Kidney glomerular epithelial cell (primary cell): Measurements from ENCODE around the gene ZC3H12C.
A peak's percentile ranks its signal among the peaks of the same experiment; 100 is the strongest.

ENCODE experiments used
- DNase-seq: peaks from one replicate; lab custom pipeline; 2025; lab: John Stamatoyannopoulos, UW

Gene ZC3H12C

DNA sequence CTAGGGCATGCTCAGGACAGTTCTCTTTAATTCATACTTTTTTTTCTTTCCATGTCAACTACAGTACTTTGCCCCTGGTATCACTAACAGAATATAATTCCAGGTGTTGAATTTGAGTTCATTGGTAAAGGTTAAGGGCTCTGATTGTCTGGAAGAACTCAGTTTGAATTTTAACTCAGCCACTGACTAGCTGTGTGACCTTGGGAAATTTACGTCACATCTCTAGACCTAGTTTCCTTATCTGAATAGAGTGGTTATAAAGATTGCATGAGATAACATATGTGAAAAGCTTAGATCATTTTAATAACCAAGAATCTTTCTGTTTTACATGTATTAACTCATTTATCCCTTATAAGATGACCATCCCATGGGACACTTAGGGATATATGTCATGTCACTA is 15.8 kb upstream of the ZC3H12C start:
- DNase-seq = no peak

- DNase-seq = peak; percentile 49
Measured at GRCh38 chr11:110077831-110078325, 15.3 kb upstream of the ZC3H12C start.

DNA sequence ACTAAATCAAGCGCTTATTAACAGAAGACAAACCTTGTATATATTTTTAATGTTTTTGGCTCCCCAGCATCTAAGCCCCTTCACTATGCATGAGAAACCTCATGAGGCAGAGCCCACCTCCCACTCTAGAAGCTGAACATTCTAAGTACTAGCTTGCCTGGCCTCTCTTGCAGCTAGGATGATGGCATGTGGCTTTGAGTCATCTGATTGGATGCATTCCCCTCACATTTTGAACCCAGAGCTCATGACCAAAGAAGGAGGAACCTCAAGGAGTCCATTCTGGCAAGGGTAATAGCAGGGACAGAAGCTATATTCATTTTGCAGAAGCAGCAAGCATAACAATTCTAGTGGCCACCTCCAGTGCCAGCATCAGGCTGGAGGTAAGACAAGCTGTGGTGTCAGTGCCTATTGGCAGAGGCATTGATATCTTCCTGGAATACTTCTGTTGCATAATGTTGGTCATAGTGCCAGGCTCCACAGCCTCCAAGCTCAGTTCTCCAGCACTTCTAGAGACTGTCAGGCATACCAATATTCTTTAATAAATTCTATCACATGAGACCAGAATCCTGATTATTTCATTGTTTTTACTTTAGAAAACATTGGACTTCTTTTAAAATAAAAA is 14.2 kb upstream of the ZC3H12C start:
- DNase-seq = no peak

DNA sequence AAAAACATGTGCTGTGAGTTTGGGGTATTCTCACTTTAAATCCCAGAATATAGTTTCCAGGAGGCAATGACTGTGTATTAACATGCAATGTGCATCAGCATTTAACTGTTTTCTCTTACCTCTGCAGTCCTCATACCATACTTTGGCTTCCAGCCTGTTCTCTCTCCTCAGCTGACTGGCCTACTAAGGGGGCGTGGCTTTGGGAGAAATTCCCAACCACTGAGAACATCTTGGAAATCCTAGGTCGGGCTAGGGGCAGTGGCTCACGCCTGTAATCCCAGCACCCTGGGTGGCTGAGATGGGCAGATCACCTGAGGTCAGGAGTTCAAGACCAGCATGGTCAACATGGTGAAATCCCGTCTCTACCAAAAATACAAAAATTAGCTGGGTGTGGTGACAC is 13.5 kb upstream of the ZC3H12C start:
- no peak for DNase-seq

DNA sequence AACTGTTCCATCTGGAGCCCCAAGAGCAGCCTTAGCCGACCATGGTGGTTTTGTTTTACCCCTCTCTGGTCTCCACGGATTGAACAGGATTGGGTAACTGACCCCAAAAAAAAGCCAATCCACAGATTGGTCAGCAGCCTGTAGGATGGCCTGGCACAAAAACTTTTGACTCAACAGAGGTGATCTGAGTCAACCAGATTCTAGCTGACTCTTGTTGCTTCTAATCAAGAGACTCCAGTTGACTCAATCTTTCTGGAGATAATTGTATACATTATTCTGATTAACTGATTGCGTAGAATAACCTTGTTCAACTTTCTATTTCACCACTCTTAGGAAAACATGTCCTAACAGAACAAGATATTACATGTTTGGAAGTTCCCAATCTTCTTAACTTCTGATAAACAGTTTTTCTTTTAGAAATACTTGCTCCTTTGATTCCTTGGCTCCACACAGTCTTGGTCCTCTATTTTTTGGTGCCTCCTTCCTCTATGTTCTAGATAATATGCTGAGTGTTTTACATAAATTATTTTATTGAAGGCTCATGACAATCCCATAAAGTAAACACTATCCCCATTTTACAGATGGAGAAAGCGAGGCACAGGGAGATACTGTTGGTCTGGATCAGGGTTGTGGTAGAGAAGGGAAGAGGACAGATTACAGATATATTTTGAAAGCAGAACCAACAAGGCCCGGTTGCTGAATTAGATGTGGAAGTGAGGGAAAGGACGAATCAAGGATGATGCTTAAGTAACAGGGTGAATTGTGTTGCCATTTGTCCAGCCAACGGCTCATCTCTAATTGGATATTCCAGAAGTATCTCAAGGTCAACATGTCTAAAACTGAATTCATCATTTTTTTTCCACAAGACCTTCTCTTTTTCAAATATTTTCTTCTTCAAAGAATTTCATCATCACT is 11.5 kb upstream of the ZC3H12C start:
- DNase-seq = no peak

GRCh38 chr11:110082899-110083298 is 10.3 kb upstream of the ZC3H12C start:
- no peak for DNase-seq

GRCh38 chr11:110085255-110085838 is 7.8 kb upstream of the ZC3H12C start:
- DNase-seq = no peak

- DNase-seq = peak; percentile 38
Measured at GRCh38 chr11:110086892-110087309, 6.3 kb upstream of the ZC3H12C start.

DNA sequence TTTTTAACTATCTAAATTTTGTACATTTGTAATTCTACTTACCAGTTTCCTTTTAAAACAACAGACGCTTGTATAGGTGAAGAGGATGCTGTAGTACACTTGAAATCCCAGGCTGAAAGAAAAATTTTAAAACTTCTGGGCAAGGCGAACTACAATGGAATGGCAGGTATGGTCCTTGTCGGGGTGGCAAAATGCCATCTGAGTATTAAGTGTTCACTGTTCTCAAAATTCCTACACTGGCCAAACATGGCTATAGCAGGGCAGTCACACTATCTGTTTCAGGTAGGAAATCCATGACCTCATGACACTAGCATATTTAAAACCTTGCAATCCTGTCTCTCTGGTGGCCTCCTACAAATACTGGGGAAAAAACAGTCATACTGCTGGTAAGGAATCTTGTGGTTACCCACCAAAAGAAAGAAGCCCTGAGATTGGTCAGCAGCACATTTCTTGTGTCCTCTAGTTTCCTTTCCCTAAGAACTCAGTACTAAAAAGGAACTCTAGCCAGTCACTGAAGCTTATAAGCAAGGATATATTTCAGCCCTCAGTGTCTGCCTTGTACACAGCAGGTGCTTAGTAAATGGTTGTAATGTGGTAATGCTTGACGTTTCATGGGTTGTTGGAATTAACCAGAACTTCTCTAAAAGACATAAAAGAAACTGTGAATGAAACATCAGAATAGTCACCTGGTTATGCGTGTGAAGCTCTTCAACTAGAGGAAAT is 5.2 kb upstream of the ZC3H12C start:
- peak; percentile 68 for DNase-seq

DNA sequence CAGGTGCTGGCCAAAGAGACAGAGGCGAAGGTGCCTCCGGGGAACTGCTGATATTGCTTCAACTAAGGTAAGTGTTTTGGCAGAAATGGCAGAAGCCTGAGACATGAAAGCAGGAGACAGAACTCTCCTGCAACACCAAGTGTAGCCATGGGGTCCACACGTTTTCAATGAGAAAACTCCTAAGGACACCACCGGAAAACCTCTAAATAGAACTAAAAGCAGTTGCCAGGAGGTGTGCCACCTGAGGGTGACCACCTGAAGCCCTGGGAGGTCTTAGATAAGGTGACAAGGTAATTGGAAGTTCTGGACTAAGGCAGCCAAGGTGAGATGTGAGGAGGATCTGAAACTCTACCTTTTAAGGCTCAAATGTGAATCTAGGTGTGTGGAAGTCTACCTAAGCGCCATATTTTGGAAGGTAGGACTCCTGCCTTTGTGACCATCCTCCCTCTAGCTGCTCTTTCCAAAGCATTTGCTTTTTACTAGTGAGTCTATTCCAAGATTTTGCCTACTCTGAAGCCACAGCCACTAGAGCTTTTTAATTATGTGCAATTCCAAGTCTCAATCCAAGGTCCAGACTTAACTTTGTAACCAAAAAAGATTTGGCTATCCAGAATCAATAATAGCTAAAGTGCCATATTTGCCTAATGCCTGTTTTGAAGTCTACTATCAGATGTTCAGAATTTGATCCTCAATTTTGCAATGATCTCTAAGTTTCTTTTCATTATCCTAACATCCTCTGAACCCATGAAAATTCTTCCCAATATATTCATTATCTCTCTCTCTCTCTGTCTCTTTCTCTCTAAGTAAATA is 4.5 kb upstream of the ZC3H12C start:
- DNase-seq = no peak

GRCh38 chr11:110089617-110090282 is 3.4 kb upstream of the ZC3H12C start:
- DNase-seq = no peak

DNA sequence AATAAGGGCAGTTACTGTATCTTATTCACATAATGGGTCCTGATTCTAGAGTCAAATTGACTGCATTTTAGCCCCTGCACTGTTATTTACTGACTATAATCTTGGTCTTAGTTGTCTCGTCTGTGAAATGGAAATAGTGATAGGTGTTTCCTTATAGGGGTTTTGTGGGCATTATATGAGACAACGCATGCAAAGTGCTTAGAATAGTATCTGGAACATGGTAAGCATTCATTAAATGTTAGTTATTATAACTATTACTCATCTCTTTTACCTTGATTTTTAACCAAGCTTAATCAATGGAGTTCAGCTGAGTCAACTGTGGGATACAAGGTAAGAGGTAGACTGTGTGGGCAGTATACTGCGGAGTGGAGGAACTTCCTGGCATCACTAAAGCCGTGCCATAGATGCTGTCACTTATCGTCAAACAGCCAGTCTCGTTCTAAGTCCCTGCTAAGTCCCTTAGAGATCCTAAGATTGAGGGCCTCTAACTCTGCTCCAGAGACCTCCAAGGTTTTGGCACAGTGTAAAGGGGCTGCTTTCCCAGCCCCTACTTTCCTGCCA is 2.6 kb upstream of the ZC3H12C start:
- no peak for DNase-seq

DNA sequence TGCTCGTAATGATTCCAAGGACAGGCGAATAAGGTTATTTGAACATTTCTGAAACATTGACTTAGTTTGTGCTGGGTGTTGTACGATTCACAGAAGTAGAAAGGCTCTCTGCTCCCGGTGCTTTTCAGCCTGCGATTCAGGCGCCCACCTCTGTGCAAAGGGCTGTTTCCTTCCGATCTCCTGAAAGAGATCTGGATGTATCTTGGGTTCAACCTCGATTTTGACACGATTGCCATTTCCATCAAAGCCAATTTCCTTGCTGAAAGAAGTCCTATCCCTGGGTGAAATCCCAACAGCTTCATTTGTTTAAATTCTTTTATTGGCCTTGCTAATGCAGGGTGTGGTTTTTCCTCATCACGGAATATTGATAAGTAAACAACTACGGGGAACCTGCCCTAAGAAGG is 1.1 kb upstream of the ZC3H12C start:
- DNase-seq = no peak

DNA sequence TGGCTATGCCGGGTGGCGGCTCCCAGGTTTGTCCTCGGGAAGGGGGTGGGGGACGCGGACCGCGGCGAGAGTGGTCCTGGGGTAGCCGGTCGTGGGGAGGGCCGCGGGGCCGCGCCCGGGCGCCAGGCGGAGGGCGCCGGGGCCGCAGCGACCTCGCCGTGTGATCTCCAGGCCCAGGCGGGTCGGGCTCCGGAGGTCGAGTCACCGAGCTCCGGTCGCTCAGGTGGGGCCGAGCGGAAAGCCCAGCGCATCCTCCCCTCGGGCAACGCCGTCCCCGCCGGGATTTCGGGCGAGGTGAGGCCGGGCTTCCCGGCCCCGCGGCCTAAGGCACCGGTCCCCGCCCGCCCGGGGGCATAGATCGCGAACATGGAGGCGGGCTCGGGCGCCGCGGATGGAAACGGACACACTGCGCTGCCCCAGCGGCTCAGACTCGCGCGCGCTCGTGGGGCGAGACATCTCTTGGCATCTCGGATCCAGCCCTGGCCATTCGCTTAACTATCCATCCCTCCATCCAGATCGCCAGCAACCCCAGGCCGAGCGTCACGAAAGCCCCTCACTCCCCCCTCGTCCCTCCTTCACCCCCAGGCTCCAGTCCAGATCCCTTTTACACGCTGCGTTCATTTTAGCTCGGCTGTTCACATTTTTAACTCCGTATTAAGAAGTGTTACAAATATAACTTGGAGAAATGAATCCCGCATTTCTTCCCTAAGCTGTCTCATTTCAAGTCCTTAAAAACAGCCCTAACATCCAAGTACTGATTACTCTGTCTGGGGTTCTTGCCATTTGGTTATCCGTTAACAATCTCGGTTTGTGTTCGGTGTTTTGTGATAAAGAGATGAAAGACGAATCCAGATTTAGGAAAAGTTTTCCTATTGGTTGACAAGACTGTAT is 460 bp downstream of the ZC3H12C start:
- peak; percentile 30 for DNase-seq

DNA sequence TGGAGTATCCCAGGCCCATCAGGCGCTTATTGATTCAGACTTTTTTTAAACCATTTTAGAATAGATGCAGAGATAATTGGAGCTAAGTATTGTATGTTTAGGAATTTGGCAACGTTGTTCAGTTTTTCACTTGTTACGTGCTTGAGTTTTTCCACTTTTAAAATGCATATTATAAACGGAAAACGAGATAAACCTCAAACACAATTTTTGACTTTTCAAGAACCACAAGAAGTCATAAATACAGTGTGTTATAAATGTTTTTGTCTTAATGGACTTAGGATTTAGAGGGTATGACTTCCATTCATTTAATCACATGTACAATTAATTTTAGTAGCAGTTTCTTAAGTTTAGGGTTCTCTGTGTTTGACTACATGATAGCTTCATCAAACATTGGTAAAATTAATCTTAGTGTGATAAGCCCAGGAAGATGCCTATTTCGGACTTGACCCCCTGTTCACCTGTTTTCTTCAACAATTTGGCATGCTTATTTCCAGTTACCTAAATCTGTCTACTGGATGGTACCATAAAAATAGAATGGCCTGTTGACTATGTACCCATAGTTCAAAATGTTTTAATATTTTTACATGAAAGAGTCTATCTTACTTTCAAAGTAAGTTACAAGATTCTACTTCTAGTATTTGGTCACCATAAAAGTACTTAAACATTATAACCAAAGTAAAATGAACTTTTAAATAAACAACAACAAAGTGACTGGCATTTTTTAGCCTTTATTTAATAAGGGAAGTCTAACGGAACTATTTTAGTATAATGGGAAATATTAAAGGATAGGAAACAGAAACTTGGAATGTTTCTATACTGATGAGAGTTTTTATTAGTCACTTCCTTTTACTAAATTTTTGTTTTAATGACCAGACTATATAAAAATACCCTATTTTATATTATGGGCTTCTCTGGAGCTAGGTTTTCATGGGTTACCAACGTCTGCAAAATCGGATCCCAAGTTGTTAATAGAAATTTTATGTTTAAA is 1.4 kb downstream of the ZC3H12C start:
- no peak for DNase-seq

GRCh38 chr11:110095554-110095953 is 2.4 kb downstream of the ZC3H12C start:
- no peak for DNase-seq

- no peak for DNase-seq
Measured at GRCh38 chr11:110096496-110096895, 3.3 kb downstream of the ZC3H12C start.

GRCh38 chr11:110097459-110098012 is 4.3 kb downstream of the ZC3H12C start:
- no peak for DNase-seq
